HEK293T (cell line): ENCODE measurements around the gene BPIFB2.

Source experiments
- BHLHE40 ChIP-seq: fragments of 450-650 bp; IDR thresholded peaks from 2 replicates; pipeline ENCODE4 v1.6.1; 2016; ENCODE audit warnings: mild to moderate bottlenecking, moderate library complexity, borderline replicate concordance
- CTBP1 ChIP-seq: fragments of 450-650 bp; IDR thresholded peaks from 2 replicates; pipeline ENCODE4 v1.6.1; 2016; ENCODE audit warnings: borderline replicate concordance
- ELF4 ChIP-seq: fragments of 450-650 bp; IDR thresholded peaks from 2 replicates; pipeline ENCODE4 v1.6.1; 2017; ENCODE audit warnings: antibody characterized with exemption
- FOXK2 ChIP-seq: fragments of 450-650 bp; IDR thresholded peaks from 2 replicates; pipeline ENCODE4 v1.6.1; 2016; ENCODE audit warnings: mild to moderate bottlenecking
- L3MBTL2 ChIP-seq: fragments of 450-650 bp; conservative IDR thresholded peaks from 2 replicates; pipeline ENCODE4 v1.6.1; 2016; ENCODE audit warnings: mild to moderate bottlenecking
- LEF1 ChIP-seq: fragments of 450-650 bp; IDR thresholded peaks from 2 replicates; pipeline ENCODE4 v1.6.1; 2017; ENCODE audit warnings: mild to moderate bottlenecking, borderline replicate concordance
- SP1 ChIP-seq: fragments of 450-650 bp; IDR thresholded peaks from 2 replicates; pipeline ENCODE4 v1.6.1; 2017
- SUZ12 ChIP-seq: fragments of 450-650 bp; IDR thresholded peaks from 2 replicates; pipeline ENCODE4 v1.6.1; 2016; ENCODE audit warnings: mild to moderate bottlenecking
- TF ChIP-seq, protein P1 (sequence below): fragments of 450-650 bp; IDR thresholded peaks from 2 replicates; pipeline ENCODE4 v1.6.1; 2016

DNA sequence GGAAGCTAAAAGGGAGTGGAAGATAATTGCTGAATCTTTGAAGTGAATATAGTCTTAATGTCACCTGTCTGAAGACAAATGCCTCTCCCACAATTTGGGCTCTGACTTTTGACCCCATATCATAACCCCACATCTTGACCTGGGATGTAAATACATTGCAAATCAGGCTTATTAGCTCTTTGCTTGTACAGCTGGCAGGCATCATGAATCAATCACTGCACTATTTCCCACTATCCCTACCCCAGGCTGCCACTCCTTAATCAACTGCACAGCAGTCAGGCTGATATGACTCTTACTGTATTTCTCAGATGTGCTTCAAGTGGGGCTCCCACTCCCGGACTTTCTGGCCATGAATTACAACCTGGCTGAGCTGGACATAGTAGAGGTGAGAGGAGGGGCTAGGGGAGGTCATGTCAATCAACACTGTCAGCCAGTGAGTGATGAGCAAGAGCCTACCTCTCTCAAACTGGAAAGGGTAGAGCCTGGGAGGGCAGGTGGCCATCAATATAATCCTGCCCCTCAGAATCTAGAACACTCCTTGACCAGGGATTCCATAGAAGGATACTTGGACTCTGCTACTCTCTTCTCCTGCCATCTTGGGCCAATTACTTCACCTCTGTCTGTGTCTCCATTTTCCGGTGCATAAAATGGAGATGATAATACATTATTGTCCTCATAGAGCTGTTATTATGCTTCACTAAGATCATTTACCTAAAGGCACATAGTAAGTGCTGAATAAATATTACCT lies 35.7 kb downstream of the BPIFB2 start:
- TF ChIP-seq CTBP1 (no peak), BHLHE40 (no peak), LEF1 (no peak), SP1 (no peak), FOXK2 (no peak), SUZ12 (no peak), L3MBTL2 (no peak), ELF4 (no peak)
- TF ChIP-seq, protein P1, sequence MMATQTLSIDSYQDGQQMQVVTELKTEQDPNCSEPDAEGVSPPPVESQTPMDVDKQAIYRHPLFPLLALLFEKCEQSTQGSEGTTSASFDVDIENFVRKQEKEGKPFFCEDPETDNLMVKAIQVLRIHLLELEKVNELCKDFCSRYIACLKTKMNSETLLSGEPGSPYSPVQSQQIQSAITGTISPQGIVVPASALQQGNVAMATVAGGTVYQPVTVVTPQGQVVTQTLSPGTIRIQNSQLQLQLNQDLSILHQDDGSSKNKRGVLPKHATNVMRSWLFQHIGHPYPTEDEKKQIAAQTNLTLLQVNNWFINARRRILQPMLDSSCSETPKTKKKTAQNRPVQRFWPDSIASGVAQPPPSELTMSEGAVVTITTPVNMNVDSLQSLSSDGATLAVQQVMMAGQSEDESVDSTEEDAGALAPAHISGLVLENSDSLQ = no peak
